RWPE2 (cell line): ENCODE measurements around the gene ELOA.

Source experiments
- ATAC-seq: fragments of 200-7000 bp; cut with Tn5 transposase; 3 replicates; pipeline ENCODE4 v1.9.1; 2021; ENCODE audit warnings: low read depth
- DNase-seq: peaks from one replicate; pipeline ENCODE4 v3.0.0-alpha.2; 2020; ENCODE audit warnings: low spot score
- H3K27ac ChIP-seq: fragments of 450-650 bp; 2 replicates; pipeline ENCODE4 v1.5.1; 2017; ENCODE audit warnings: mild to moderate bottlenecking; ENCODE audit not compliant: poor library complexity, severe bottlenecking
- H3K27me3 ChIP-seq: fragments of 250-450 bp; sonication (Bioruptor Pico); 2 replicates; pipeline ENCODE4 v1.5.1; 2021; ENCODE audit warnings: mild to moderate bottlenecking, moderate library complexity; ENCODE audit not compliant: insufficient read depth, poor library complexity, severe bottlenecking
- H3K36me3 ChIP-seq: fragments of 250-450 bp; sonication (Bioruptor Pico); 2 replicates; pipeline ENCODE4 v1.5.1; 2020; ENCODE audit warnings: low read depth, mild to moderate bottlenecking, moderate library complexity
- H3K4me1 ChIP-seq: fragments of 250-450 bp; sonication (Bioruptor Pico); 2 replicates; pipeline ENCODE4 v1.5.1; 2021; ENCODE audit warnings: mild to moderate bottlenecking, moderate library complexity; ENCODE audit not compliant: insufficient read depth, poor library complexity, severe bottlenecking
- H3K4me3 ChIP-seq: fragments of 250-450 bp; sonication (Bioruptor Pico); 2 replicates; pipeline ENCODE4 v1.5.1; 2021; ENCODE audit warnings: mild to moderate bottlenecking, moderate library complexity; ENCODE audit not compliant: severe bottlenecking
- H3K9me3 ChIP-seq: fragments of 250-450 bp; sonication (Bioruptor Pico); 2 replicates; pipeline ENCODE4 v1.5.1; 2021; ENCODE audit warnings: mild to moderate bottlenecking, moderate library complexity; ENCODE audit not compliant: severe bottlenecking
- CTCF ChIP-seq: fragments of 450-650 bp; IDR thresholded peaks from one replicate; pipeline ENCODE4 v1.5.1; 2017; ENCODE audit warnings: mild to moderate bottlenecking, moderate library complexity; ENCODE audit not compliant: poor library complexity, severe bottlenecking

The ELOA gene

DNA sequence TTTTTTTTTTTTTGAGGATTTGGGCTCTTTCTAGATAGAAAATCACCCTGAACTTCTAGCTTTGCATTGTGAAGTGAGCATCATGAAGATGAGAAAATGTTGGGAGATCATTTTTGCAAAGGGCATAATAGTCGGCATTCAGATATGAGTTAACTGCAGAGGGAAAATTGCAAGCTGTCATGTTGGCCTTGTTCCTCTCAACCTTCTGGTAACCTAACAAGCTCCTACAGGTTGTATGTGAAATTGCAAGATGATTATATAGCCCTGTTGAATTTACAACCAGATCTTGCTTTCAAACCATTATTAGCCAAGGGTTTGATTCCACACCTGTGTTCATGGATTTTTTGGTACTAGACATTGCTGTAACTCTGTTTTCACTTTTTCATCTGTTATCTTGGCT, 2.2 kb downstream of the ELOA start:
- Histone ChIP-seq H3K27me3 (no peaks in the 10 kb centered on the region), H3K27ac (peak overlapping the region; percentile 58), H3K4me1 (peaks cover 16% of the 10 kb centered on the region), H3K36me3 (peaks cover 52% of the 10 kb centered on the region), H3K4me3 (no peak overlapping the region), H3K9me3 (no peaks in the 10 kb centered on the region)
- ATAC-seq (no peak), DNase-seq (no peak)
- peak; percentile 35 for TF ChIP-seq CTCF

DNA sequence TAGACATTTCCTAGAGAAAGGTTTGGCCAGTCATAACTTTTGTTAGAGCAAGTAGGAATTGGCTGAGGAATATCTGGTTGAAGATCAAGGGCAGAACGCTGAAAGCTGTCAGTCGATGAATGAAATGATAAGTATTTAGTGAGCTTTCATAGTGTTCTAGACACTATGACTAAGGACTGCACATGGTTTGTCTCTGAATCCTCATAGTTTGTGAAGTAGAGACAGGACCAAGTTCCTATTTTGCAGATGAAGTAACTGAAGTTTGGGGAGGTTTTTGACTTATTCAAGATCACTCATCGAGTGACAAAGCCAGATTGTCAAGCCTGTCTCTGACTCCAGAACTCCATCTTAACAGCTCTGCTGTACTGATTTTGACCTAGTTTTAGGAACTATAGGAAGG, 4.7 kb downstream of the ELOA start:
- DNase-seq (no peak), ATAC-seq (no peak)
- Histone ChIP-seq H3K27me3 (no peaks in the 10 kb centered on the region), H3K9me3 (no peaks in the 10 kb centered on the region), H3K36me3 (peaks cover 77% of the 10 kb centered on the region), H3K4me1 (peaks cover 9% of the 10 kb centered on the region), H3K4me3 (no peak overlapping the region), H3K27ac (no peak overlapping the region)
- no peak for TF ChIP-seq CTCF

GRCh38 chr1:23751050-23751814, 8.0 kb downstream of the ELOA start:
- DNase-seq (no peak), ATAC-seq (peak; percentile 61; the same call in 2 of the 3 replicates)
- Histone ChIP-seq H3K4me3 (no peak overlapping the region), H3K27ac (no peak overlapping the region), H3K9me3 (no peaks in the 10 kb centered on the region), H3K27me3 (no peaks in the 10 kb centered on the region), H3K36me3 (peaks cover 96% of the 10 kb centered on the region), H3K4me1 (no peaks in the 10 kb centered on the region)
- TF ChIP-seq CTCF = peak; percentile 75

DNA sequence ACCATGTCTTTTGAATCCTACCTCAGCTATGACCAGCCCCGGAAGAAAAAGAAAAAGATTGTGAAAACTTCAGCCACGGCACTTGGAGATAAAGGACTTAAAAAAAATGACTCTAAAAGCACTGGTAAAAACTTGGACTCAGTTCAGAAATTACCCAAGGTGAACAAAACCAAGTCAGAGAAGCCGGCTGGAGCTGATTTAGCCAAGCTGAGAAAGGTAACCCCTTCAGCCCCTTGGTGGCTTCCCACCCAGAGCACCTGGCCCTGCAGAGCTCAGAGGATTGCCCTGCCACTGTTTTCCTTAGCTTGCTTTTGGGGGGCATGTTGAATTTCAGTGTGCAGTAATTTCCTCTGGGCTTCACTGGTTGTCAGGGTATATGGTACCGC, 8.5 kb downstream of the ELOA start:
- Histone ChIP-seq H3K27me3 (no peaks in the 10 kb centered on the region), H3K9me3 (no peaks in the 10 kb centered on the region), H3K4me1 (no peaks in the 10 kb centered on the region), H3K27ac (no peak overlapping the region), H3K36me3 (peaks cover 98% of the 10 kb centered on the region), H3K4me3 (no peak overlapping the region)
- DNase-seq (no peak), ATAC-seq (no peak)
- no peak for TF ChIP-seq CTCF

DNA sequence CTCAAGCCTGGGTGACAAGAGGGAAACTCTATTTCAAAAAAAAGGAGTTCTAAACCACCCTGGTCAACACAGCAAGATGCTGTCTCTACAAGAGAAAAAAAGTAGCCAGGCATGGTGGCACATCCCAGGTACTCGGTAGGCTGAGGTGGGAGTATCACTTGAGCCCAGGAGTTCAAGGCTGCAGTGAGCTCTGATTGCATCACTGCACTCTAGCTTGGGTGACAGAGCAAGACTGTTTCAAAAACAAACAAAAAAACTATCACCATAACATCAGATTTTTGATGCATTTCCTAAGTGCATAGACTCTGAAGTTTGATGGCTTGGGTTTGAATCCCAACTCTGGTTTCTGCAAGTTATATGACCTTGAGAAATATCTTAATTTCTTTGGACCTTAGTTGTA, 9.6 kb downstream of the ELOA start:
- no peak overlapping the region for H3K4me3 ChIP-seq
- DNase-seq (no peak), ATAC-seq (no peak)
- no peak for TF ChIP-seq CTCF
- H3K4me1 ChIP-seq = no peaks in the 10 kb centered on the region
- peaks cover 100% of the 10 kb centered on the region for H3K36me3 ChIP-seq
- H3K27ac ChIP-seq = no peak overlapping the region
- no peaks in the 10 kb centered on the region for H3K9me3 ChIP-seq
- no peaks in the 10 kb centered on the region for H3K27me3 ChIP-seq
